ENCODE results near the gene NKX2-8.

Gene NKX2-8

DNA sequence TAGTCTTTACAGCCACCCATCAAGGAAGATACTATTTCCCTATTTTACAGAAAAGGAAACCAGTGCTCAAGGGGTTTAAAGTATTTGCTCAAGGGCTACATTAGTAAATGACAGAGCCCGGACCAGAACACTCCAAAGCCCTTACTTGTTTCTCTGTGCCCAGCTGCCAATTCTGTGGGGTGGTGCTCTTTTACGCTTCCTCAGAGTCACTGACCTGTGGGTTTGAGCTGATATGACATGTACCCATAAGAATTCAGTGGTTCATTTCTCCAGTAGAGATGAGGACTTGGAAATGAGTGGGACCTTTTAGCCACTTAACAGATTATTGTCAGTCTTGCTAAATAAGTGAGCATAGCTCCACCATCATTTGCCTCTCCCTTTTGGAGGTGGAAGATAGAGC is 37.4 kb upstream of the NKX2-8 start:
- no peaks in the 10 kb centered on the region for H3K36me3 ChIP-seq (replicated peaks)
- H3K4me3 ChIP-seq (ENCODE audit: low read depth, low read length), result no peak overlapping the region
- TF ChIP-seq CTCF (IDR thresholded peaks at IDR 0.05; ENCODE audit: low read depth, low read length, missing control alignments), result no peak
- in situ Hi-C loops (cut with HindIII; ENCODE audit: low pct_ligation_motif_present, low sequenced_read_pairs), result no loop called here
- no peak overlapping the region for H3K27ac ChIP-seq
- no peaks in the 10 kb centered on the region for H3K27me3 ChIP-seq (replicated peaks)
- DNase-seq, result no peak

DNA sequence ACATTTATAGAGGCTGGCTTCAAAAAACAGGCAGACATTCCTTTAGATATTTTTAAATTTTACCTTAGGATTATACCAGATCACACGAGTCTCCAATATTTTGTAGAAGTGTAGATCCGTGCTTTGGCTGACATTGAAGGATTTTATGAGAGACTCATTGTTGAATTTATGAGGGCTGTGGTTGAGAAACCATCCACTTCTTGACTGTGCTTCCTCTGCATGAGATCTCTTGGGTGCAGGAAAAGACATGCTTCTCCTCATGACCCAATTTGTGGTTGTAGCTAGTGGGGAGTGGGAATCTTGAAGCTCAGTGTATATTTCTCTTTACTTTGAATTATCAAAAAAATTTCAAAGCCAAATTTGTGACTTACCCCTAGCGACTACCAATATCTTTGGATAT is 36.7 kb upstream of the NKX2-8 start:
- no peaks in the 10 kb centered on the region for H3K27me3 ChIP-seq (replicated peaks)
- no peaks in the 10 kb centered on the region for H3K36me3 ChIP-seq (replicated peaks)
- no peak for DNase-seq
- no peak overlapping the region for H3K4me3 ChIP-seq (ENCODE audit: low read depth, low read length)
- no peak for TF ChIP-seq CTCF (IDR thresholded peaks at IDR 0.05; ENCODE audit: low read depth, low read length, missing control alignments)
- H3K27ac ChIP-seq, result no peak overlapping the region
- in situ Hi-C loops (cut with HindIII; ENCODE audit: low pct_ligation_motif_present, low sequenced_read_pairs), result no loop called here

GRCh38 chr14:36618641-36619040 is 36.2 kb upstream of the NKX2-8 start:
- no peak overlapping the region for H3K4me3 ChIP-seq (ENCODE audit: low read depth, low read length)
- TF ChIP-seq CTCF (IDR thresholded peaks at IDR 0.05; ENCODE audit: low read depth, low read length, missing control alignments), result no peak
- no peaks in the 10 kb centered on the region for H3K27me3 ChIP-seq (replicated peaks)
- in situ Hi-C loops (cut with HindIII; ENCODE audit: low pct_ligation_motif_present, low sequenced_read_pairs), result no loop called here
- no peaks in the 10 kb centered on the region for H3K36me3 ChIP-seq (replicated peaks)
- no peak overlapping the region for H3K27ac ChIP-seq
- DNase-seq, result no peak

DNA sequence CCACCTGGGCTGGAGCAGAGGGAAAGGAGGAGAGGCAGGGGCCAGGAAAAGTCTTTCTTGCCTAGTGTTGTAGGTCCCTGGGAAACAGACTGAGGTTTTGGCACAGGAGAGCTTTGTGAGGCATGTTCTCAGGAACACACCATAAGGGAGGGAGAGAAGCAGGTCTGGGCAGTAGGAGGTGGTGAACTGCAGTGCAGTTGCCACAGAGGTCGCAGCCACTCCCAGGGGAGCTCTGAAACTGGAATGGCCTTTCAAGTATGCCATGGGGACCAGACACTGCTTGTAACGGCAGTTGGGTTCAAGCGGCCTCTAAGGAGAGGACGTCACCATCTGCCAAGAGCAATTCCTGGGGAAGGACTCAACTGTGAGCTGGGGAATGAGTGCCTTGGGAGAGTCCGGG is 35.4 kb upstream of the NKX2-8 start:
- no peak for TF ChIP-seq CTCF (IDR thresholded peaks at IDR 0.05; ENCODE audit: low read depth, low read length, missing control alignments)
- Histone ChIP-seq H3K27ac (no peak overlapping the region), H3K36me3 (replicated peaks) (no peaks in the 10 kb centered on the region), H3K4me3 (ENCODE audit: low read depth, low read length) (no peak overlapping the region), H3K27me3 (replicated peaks) (no peaks in the 10 kb centered on the region)
- no peak for DNase-seq
- in situ Hi-C loops (cut with HindIII; ENCODE audit: low pct_ligation_motif_present, low sequenced_read_pairs), result no loop called here

DNA sequence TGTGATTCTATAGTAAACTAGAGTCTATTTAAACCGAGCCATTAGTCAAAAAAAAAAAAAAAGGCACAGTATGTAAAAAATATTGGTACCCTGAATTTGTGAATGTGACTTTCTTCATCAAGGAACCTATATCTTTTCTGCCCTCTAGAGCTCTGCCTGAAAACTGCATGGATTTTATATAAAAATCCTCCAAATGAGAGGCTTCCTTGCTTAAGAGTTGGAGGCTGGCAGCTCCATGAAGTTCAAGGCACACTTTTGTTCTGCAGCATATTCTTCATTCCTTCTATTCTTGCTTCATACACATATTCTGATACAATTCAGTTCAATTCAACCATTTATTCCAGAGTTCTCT is 23.1 kb upstream of the NKX2-8 start:
- no peak overlapping the region for H3K4me3 ChIP-seq (ENCODE audit: low read depth, low read length)
- no peak for DNase-seq
- H3K36me3 ChIP-seq (replicated peaks), result no peaks in the 10 kb centered on the region
- TF ChIP-seq CTCF (IDR thresholded peaks at IDR 0.05; ENCODE audit: low read depth, low read length, missing control alignments), result no peak
- H3K27ac ChIP-seq, result no peak overlapping the region
- no peaks in the 10 kb centered on the region for H3K27me3 ChIP-seq (replicated peaks)
- in situ Hi-C loops (cut with HindIII; ENCODE audit: low pct_ligation_motif_present, low sequenced_read_pairs), result no loop called here

- H3K36me3 ChIP-seq (replicated peaks), result no peaks in the 10 kb centered on the region
- in situ Hi-C loops (cut with HindIII; ENCODE audit: low pct_ligation_motif_present, low sequenced_read_pairs), result no loop called here
- H3K27me3 ChIP-seq (replicated peaks), result no peaks in the 10 kb centered on the region
- peak; percentile 85 for TF ChIP-seq CTCF (IDR thresholded peaks at IDR 0.05; ENCODE audit: low read depth, low read length, missing control alignments)
- no peak overlapping the region for H3K4me3 ChIP-seq (ENCODE audit: low read depth, low read length)
- peak; percentile 63 for DNase-seq
- no peak overlapping the region for H3K27ac ChIP-seq
Measured at GRCh38 chr14:36604757-36605505, 22.5 kb upstream of the NKX2-8 start.
